H1 (cell line): Measurements from ENCODE around the gene TMEM131L. TPM values are rescaled to one million over a fixed set of nuclear protein-coding genes. Genes with fewer than 3 reads are reported as not detected.
A peak's percentile ranks its signal among the peaks of the same experiment; 100 is the strongest.

ENCODE experiments used
- SUZ12 ChIP-seq: fragments of 200-600 bp; sonication (generic); IDR thresholded peaks from 2 replicates; pipeline ENCODE4 v1.6.1; 2012; ENCODE audit warnings: mild to moderate bottlenecking, inconsistent platforms, low read length, moderate library complexity, mixed read lengths
- TBP ChIP-seq: IDR thresholded peaks from 2 replicates; pipeline ENCODE4 v1.6.1; 2011; ENCODE audit warnings: low read depth, low read length, improper control_type of control experiment
- TEAD4 ChIP-seq: IDR thresholded peaks from 2 replicates; pipeline ENCODE4 v1.6.1; 2012; ENCODE audit warnings: low read depth, low read length, inconsistent platforms, mixed read lengths
- polyA plus RNA-seq, 7 experiments: library from polyadenylated mRNA; depleted of rRNA in 3 of 7; stranded (reverse) in 5 of 7; unstranded in 2 of 7; fragments of >200 nt in 5 of 7; fragments of 200-250 nt in 2 of 7; gene quantifications; 1 replicate in 5 of 7; 2 replicates in 1 of 7; 4 replicates in 1 of 7; pipeline versions ENCODE4 v1.2.1 to v1.2.3, GENCODE V29; 2011 to 2013; ENCODE audit warnings: missing spikeins in 2 of 7, mixed read lengths in 2 of 7
- total RNA-seq: library from RNA; stranded (reverse); fragmentation: NEBNext Ultra II Directional; extraction: Animal tissue kit (Norgen Biotek cat#: 25700); gene quantifications from 2 replicates; pipeline ENCODE4 v1.2.1, GENCODE V29; 2021

The TMEM131L gene
- total and polyA plus RNA-seq, 2 of the 8 experiments (the other 6 are each of a cell fraction or from before 2014, with no cell fraction given), result 14.3 to 26.1 TPM

GRCh38 chr4:153634738-153635353 lies 168.7 kb downstream of the TMEM131L start (continued):
- TF ChIP-seq SUZ12 (no peak), TEAD4 (peak; percentile 80; the same call in 1 of the 2 replicates), TBP (no peak)
- TF ChIP-seq, all 59 proteins: peak for 3
